ENCODE measurements around the gene CSRNP3. TPM values are rescaled to one million over a fixed set of nuclear protein-coding genes. Genes with fewer than 3 reads are reported as not detected.

The CSRNP3 gene
- total and polyA plus RNA-seq, 2 donors (not counting 3 experiments of a cell fraction or from before 2014, with no cell fraction given): not detected

DNA sequence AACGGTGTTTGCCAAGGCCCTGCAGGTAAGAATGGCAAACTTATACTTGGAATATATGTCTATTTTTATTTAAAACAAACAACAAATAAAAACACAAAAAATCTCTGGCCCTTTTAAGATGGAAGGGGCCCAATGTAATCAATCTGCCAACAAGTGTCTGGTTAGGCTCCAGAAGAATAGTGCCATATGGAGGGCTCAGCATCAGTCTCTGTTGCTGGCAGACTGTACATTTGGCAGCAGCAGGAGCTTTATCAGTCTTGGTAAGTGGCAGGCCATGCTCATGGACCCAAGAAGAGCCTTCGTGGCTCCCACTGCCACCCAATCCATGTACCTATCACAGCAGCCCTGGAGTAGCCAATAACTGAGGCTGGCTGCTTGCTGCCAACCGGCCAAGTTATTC lies 223.4 kb downstream of the CSRNP3 start:
- H3K9me3 ChIP-seq (replicated peaks; ENCODE audit: control insufficient read depth, insufficient read depth, low read length): no peaks in the 10 kb centered on the region
- no peaks in the 10 kb centered on the region for H3K9me1 ChIP-seq (replicated peaks; ENCODE audit: control insufficient read depth, extremely low read depth, insufficient read depth, low read length)
- H2AFZ ChIP-seq (ENCODE audit: low read depth, low read length): no peak overlapping the region
- no TSS peak for BruUV-seq (replicated peaks)
- no peak overlapping the region for H3K9ac ChIP-seq (replicated peaks; ENCODE audit: extremely low read depth, insufficient read depth, low read length)
- POLR2A ChIA-PET: no interaction called here
- dilution Hi-C loops (cut with MboI; ENCODE audit: extremely low pct_ligation_motif_present, low sequenced_read_pairs): no loop called here
- no peaks in the 10 kb centered on the region for H3K4me1 ChIP-seq (ENCODE audit: control insufficient read depth, extremely low read depth, insufficient read depth, low read length)
- H4K20me1 ChIP-seq (replicated peaks; ENCODE audit: control insufficient read depth, extremely low read depth, insufficient read depth, low read length): no peaks in the 10 kb centered on the region
- no peak overlapping the region for H3K4me3 ChIP-seq (replicated peaks in 1 of 3; ENCODE audit: insufficient read depth in 1 of 3, low read depth in 1 of 3, low read length in 3 of 3)
- no peak for TF ChIP-seq GATA2 (IDR thresholded peaks at IDR 0.05; ENCODE audit: insufficient read depth, insufficient read length, low read depth, low read length)
- TF ChIP-seq EZH2 (IDR thresholded peaks at IDR 0.05; ENCODE audit: borderline replicate concordance, low read depth, low read length, severe bottlenecking): no peak
- no peak for TF ChIP-seq POLR2A (IDR thresholded peaks at IDR 0.05; ENCODE audit: low read depth, low read length)
- no peak for TF ChIP-seq JUN (IDR thresholded peaks at IDR 0.05; ENCODE audit: borderline replicate concordance, insufficient read depth, insufficient read length, low read depth)
- TF ChIP-seq MYC (IDR thresholded peaks at IDR 0.05; ENCODE audit: low read depth, low read length): no peak
- TF ChIP-seq, protein P1, sequence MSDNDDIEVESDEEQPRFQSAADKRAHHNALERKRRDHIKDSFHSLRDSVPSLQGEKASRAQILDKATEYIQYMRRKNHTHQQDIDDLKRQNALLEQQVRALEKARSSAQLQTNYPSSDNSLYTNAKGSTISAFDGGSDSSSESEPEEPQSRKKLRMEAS (IDR thresholded peaks at IDR 0.05; ENCODE audit: insufficient read depth, insufficient read length): no peak
- TF ChIP-seq FOS (IDR thresholded peaks at IDR 0.05; ENCODE audit: borderline replicate concordance, insufficient read depth, low read length): no peak
- TF ChIP-seq POLR2AphosphoS5 (IDR thresholded peaks at IDR 0.05; ENCODE audit: insufficient read depth, low read depth, low read length): no peak
- TF ChIP-seq, protein P2, sequence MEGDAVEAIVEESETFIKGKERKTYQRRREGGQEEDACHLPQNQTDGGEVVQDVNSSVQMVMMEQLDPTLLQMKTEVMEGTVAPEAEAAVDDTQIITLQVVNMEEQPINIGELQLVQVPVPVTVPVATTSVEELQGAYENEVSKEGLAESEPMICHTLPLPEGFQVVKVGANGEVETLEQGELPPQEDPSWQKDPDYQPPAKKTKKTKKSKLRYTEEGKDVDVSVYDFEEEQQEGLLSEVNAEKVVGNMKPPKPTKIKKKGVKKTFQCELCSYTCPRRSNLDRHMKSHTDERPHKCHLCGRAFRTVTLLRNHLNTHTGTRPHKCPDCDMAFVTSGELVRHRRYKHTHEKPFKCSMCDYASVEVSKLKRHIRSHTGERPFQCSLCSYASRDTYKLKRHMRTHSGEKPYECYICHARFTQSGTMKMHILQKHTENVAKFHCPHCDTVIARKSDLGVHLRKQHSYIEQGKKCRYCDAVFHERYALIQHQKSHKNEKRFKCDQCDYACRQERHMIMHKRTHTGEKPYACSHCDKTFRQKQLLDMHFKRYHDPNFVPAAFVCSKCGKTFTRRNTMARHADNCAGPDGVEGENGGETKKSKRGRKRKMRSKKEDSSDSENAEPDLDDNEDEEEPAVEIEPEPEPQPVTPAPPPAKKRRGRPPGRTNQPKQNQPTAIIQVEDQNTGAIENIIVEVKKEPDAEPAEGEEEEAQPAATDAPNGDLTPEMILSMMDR (IDR thresholded peaks at IDR 0.05; ENCODE audit: extremely low read depth in 1 of 2, insufficient read depth in 1 of 2, low read depth in 1 of 2, low read length in 2 of 2): no peak
- CTCF ChIA-PET: interaction anchor here (1.4 kb wide), 1 partner anchor 435 kb away, joined by 5 read pairs; the partner anchor contains the start of gene SCN1A
- DNase-seq (ENCODE audit: low read depth, low spot score): no peak
- H3K4me2 ChIP-seq (ENCODE audit: insufficient read depth, low read length): no peak overlapping the region
- FAIRE-seq: no peak
- no peaks in the 10 kb centered on the region for H3K36me3 ChIP-seq (ENCODE audit: control insufficient read depth in 2 of 2, extremely low read depth in 1 of 2, insufficient read depth in 2 of 2, low read length in 2 of 2)
- H3K27ac ChIP-seq (ENCODE audit: insufficient read depth, low read depth, low read length): no peak overlapping the region
- H3K79me2 ChIP-seq (ENCODE audit: control insufficient read depth, insufficient read depth, low read length): no peaks in the 10 kb centered on the region
- intact Hi-C loops (cut with micrococcal nuclease): no loop called here
- peaks cover 4 to 5% of the 10 kb centered on the region in 2 experiments for H3K27me3 ChIP-seq (ENCODE audit: control insufficient read depth in 2 of 2, insufficient read depth in 2 of 2, low read length in 2 of 2)
